H9 (cell line): ENCODE data around the gene SNX30. TPM values are rescaled to one million over a fixed set of nuclear protein-coding genes. Genes with fewer than 3 reads are reported as not detected.

ENCODE experiments used
- DNase-seq: peaks from one replicate; pipeline ENCODE4 v3.0.0-alpha.2; 2017
- H2AFZ ChIP-seq: one replicate; pipeline ENCODE4 v1.6.1; 2013; ENCODE audit warnings: mild to moderate bottlenecking, low read length, control low read depth, moderate library complexity
- H2AK5ac ChIP-seq: 2 replicates; pipeline ENCODE4 v1.6.1; 2013; ENCODE audit warnings: low read length, control low read depth, mixed read lengths; ENCODE audit not compliant: insufficient read length
- H2BK120ac ChIP-seq: one replicate; pipeline ENCODE4 v1.6.1; 2013; ENCODE audit warnings: low read depth, mild to moderate bottlenecking, low read length, control low read depth, inconsistent platforms; ENCODE audit not compliant: poor library complexity, severe bottlenecking
- H2BK12ac ChIP-seq: 2 replicates; pipeline ENCODE4 v1.6.1; 2013; ENCODE audit warnings: low read length, control low read depth, mixed read lengths, low read depth; ENCODE audit not compliant: insufficient read length
- H2BK15ac ChIP-seq: 2 replicates; pipeline ENCODE4 v1.6.1; 2013; ENCODE audit warnings: low read depth, low read length, control low read depth
- H2BK20ac ChIP-seq: one replicate; pipeline ENCODE4 v1.6.1; 2013; ENCODE audit warnings: low read depth, mild to moderate bottlenecking, low read length, control low read depth, inconsistent platforms; ENCODE audit not compliant: poor library complexity, severe bottlenecking
- H2BK5ac ChIP-seq: 2 replicates; pipeline ENCODE4 v1.6.1; 2013; ENCODE audit warnings: low read length, control low read depth, mixed read lengths; ENCODE audit not compliant: insufficient read length
- H3K14ac ChIP-seq: 2 replicates; pipeline ENCODE4 v1.6.1; 2013; ENCODE audit warnings: low read length, control low read depth; ENCODE audit not compliant: insufficient read depth
- H3K18ac ChIP-seq: 2 replicates; pipeline ENCODE4 v1.6.1; 2013; ENCODE audit warnings: low read depth, mild to moderate bottlenecking, mixed read lengths, low read length, control low read depth; ENCODE audit not compliant: insufficient read length
- H3K23ac ChIP-seq: 2 replicates; pipeline ENCODE4 v1.6.1; 2013; ENCODE audit warnings: low read length, control low read depth, mixed read lengths, low read depth; ENCODE audit not compliant: insufficient read length
- H3K23me2 ChIP-seq: 2 replicates; pipeline ENCODE4 v1.6.1; 2013; ENCODE audit warnings: low read depth, mild to moderate bottlenecking, mixed read lengths, low read length, control low read depth; ENCODE audit not compliant: insufficient read length, poor library complexity, severe bottlenecking
- H3K27ac ChIP-seq: 2 replicates; pipeline ENCODE4 v1.5.1; 2013; ENCODE audit warnings: low read length, control low read depth, mixed read lengths, low read depth; ENCODE audit not compliant: insufficient read length
- H3K27me3 ChIP-seq: 2 replicates; pipeline ENCODE4 v1.6.1; 2013; ENCODE audit warnings: low read length, control low read depth, inconsistent platforms; ENCODE audit not compliant: insufficient read depth
- H3K4ac ChIP-seq: 2 replicates; pipeline ENCODE4 v1.6.1; 2013; ENCODE audit warnings: low read depth, mild to moderate bottlenecking, control low read depth, inconsistent platforms, low read length, moderate library complexity
- H3K4me1 ChIP-seq: 2 replicates; pipeline ENCODE4 v1.6.1; 2013; ENCODE audit warnings: low read length, control low read depth, inconsistent platforms; ENCODE audit not compliant: insufficient read depth
- H3K4me2 ChIP-seq: 2 replicates; pipeline ENCODE4 v1.6.1; 2013; ENCODE audit warnings: low read length, control low read depth, mixed read lengths; ENCODE audit not compliant: insufficient read length, insufficient read depth
- H3K56ac ChIP-seq: 2 replicates; pipeline ENCODE4 v1.6.1; 2013; ENCODE audit warnings: low read depth, mild to moderate bottlenecking, mixed read lengths, low read length, control low read depth; ENCODE audit not compliant: insufficient read length
- H3K79me1 ChIP-seq: 2 replicates; pipeline ENCODE4 v1.6.1; 2013; ENCODE audit warnings: low read depth, mild to moderate bottlenecking, moderate library complexity, low read length, control low read depth, inconsistent platforms; ENCODE audit not compliant: insufficient read depth, poor library complexity, severe bottlenecking
- H3K79me2 ChIP-seq: 2 replicates; pipeline ENCODE4 v1.6.1; 2013; ENCODE audit warnings: low read length, control low read depth, inconsistent platforms; ENCODE audit not compliant: insufficient read depth
- H3K9ac ChIP-seq: 2 replicates; pipeline ENCODE4 v1.6.1; 2013; ENCODE audit warnings: low read length, control low read depth, mixed read lengths; ENCODE audit not compliant: insufficient read length; ENCODE audit errors: extremely low read depth
- H3K9me3 ChIP-seq: one replicate; pipeline ENCODE4 v1.6.1; 2013; ENCODE audit warnings: low read depth, low read length, inconsistent platforms; ENCODE audit not compliant: control insufficient read depth
- H3T11ph ChIP-seq: one replicate; pipeline ENCODE4 v1.6.1; 2013; ENCODE audit warnings: mild to moderate bottlenecking, low read length, control low read depth, inconsistent platforms
- H4K20me1 ChIP-seq: one replicate; pipeline ENCODE4 v1.6.1; 2013; ENCODE audit not compliant: control insufficient read depth, insufficient read length, insufficient read depth
- H4K5ac ChIP-seq: 2 replicates; pipeline ENCODE4 v1.6.1; 2013; ENCODE audit warnings: low read depth, mild to moderate bottlenecking, mixed read lengths, low read length, control low read depth; ENCODE audit not compliant: insufficient read length
- H4K8ac ChIP-seq: replicated peaks from 2 replicates; pipeline ENCODE4 v1.6.1; 2013; ENCODE audit warnings: low read length, control low read depth, mixed read lengths, low read depth; ENCODE audit not compliant: insufficient read length
- H4K91ac ChIP-seq: 2 replicates; pipeline ENCODE4 v1.6.1; 2013; ENCODE audit warnings: low read depth, mild to moderate bottlenecking, moderate library complexity, mixed read lengths, low read length, control low read depth; ENCODE audit not compliant: insufficient read length
- H3K27ac Mint-ChIP-seq, 3 experiments: 2 replicates in 2 of 3; 3 replicates in 1 of 3; pipeline ENCODE4 v1.8.0; 2020 to 2021; ENCODE audit warnings: mixed read lengths in 3 of 3, mild to moderate bottlenecking in 1 of 3, moderate library complexity in 1 of 3
- H3K27me3 Mint-ChIP-seq: 2 replicates; pipeline ENCODE4 v1.8.0; 2021; ENCODE audit warnings: low read depth, mild to moderate bottlenecking, moderate library complexity, mixed read lengths
- H3K36me3 Mint-ChIP-seq, 3 experiments: 2 replicates in 2 of 3; 3 replicates in 1 of 3; pipeline ENCODE4 v1.8.0; 2020 to 2021; ENCODE audit warnings: low read depth in 3 of 3, mixed read lengths in 3 of 3; ENCODE audit not compliant: insufficient read depth in 1 of 3
- H3K4me1 Mint-ChIP-seq, 2 experiments: 2 replicates each; pipeline ENCODE4 v1.8.0; 2020; ENCODE audit warnings: mixed read lengths in 2 of 2
- H3K4me3 Mint-ChIP-seq, 2 experiments: 2 replicates in 1 of 2; 3 replicates in 1 of 2; pipeline ENCODE4 v1.8.0; 2020 to 2021; ENCODE audit warnings: mild to moderate bottlenecking in 2 of 2, mixed read lengths in 2 of 2, moderate library complexity in 1 of 2
- H3K9me3 Mint-ChIP-seq, 2 experiments: 2 replicates in 1 of 2; 3 replicates in 1 of 2; pipeline ENCODE4 v1.8.0; 2020; ENCODE audit warnings: mild to moderate bottlenecking in 2 of 2, mixed read lengths in 2 of 2, moderate library complexity in 1 of 2
- CTCF ChIP-seq: fragments of 200-600 bp; sonication (generic); conservative IDR thresholded peaks from 3 replicates; pipeline ENCODE4 v1.8.0; 2021; ENCODE audit warnings: antibody characterized with exemption, mild to moderate bottlenecking
- WGBS: extraction: QIAGEN DNeasy Blood & Tissue Kit; methylation state at CpG from one replicate; pipeline ENCODE4 v1.1.7; 2013; ENCODE audit warnings: missing lambda C conversion rate, low lambda C conversion rate, mixed read lengths; ENCODE audit not compliant: insufficient read length; ENCODE audit errors: extremely low coverage; 5-methylcytosine and 5-hydroxymethylcytosine counted together
- total RNA-seq: library from RNA; stranded (reverse); gene quantifications from 2 replicates; pipeline ENCODE4 v1.2.1, GENCODE V29; 2021

SNX30 gene
- total RNA-seq, 1 experiment from 2014 or later, result 10.3 TPM

- no peak overlapping the region for H3K27ac ChIP-seq
- no peaks in the 10 kb centered on the region for H3K9me3 Mint-ChIP-seq
- peaks cover 10 to 41% (median 28%) of the 10 kb centered on the region in 3 experiments; a peak in 6 of 7 replicates for H3K36me3 Mint-ChIP-seq
- H2AK5ac ChIP-seq, result no peak overlapping the region
- H4K5ac ChIP-seq, result no peak overlapping the region
- no peak overlapping the region for H3K4me2 ChIP-seq
- H3K4me1 Mint-ChIP-seq, result peaks cover 10 to 18% of the 10 kb centered on the region in 2 experiments
- no peak overlapping the region for H2BK20ac ChIP-seq
- no peaks in the 10 kb centered on the region for H3K27me3 Mint-ChIP-seq
- H3K4me3 Mint-ChIP-seq, result no peak overlapping the region
- H3K14ac ChIP-seq, result no peak overlapping the region
- H3K9ac ChIP-seq, result no peak overlapping the region
- no peaks in the 10 kb centered on the region for H3K4me1 ChIP-seq
- no peak overlapping the region for H3T11ph ChIP-seq
- no peak overlapping the region for H2AFZ ChIP-seq
- H4K91ac ChIP-seq, result no peak overlapping the region
- H2BK5ac ChIP-seq, result no peak overlapping the region
- no peak for DNase-seq
- no peaks in the 10 kb centered on the region for H3K79me1 ChIP-seq
- H3K4ac ChIP-seq, result no peak overlapping the region
- H3K27ac Mint-ChIP-seq, result no peak overlapping the region
- no peak overlapping the region for H2BK12ac ChIP-seq
- no peak overlapping the region for H2BK120ac ChIP-seq
- TF ChIP-seq CTCF, result no peak
- H3K23ac ChIP-seq, result no peak overlapping the region
- H3K23me2 ChIP-seq, result no peaks in the 10 kb centered on the region
- no peaks in the 10 kb centered on the region for H3K79me2 ChIP-seq
- H3K56ac ChIP-seq, result no peak overlapping the region
- no peak overlapping the region for H3K18ac ChIP-seq
- no peak overlapping the region for H4K8ac ChIP-seq
- H2BK15ac ChIP-seq, result no peak overlapping the region
- no peaks in the 10 kb centered on the region for H4K20me1 ChIP-seq
- WGBS, result no CpG with 5 or more reads among the region's 8 CpGs
- no peaks in the 10 kb centered on the region for H3K9me3 ChIP-seq
- no peaks in the 10 kb centered on the region for H3K27me3 ChIP-seq
Observed at GRCh38 chr9:112839331-112839730, 88.8 kb downstream of the SNX30 start.
